HL-60/S4 (cell line): ENCODE data around the gene ZNHIT2.

Experiments
- in situ Hi-C: fragments of 300-500 bp; cut with MboI; formaldehyde crosslinking; loops from 2 replicates; pipeline ENCODE4 v1.14.3; 2022; ENCODE audit warnings: low sequenced_read_pairs

ZNHIT2 gene

GRCh38 chr11:65121447-65121864 lies 4.0 kb upstream of the ZNHIT2 start:
- in situ Hi-C loops = no loop called here

- in situ Hi-C loops = no loop called here
Measured at GRCh38 chr11:65120831-65121230, 3.3 kb upstream of the ZNHIT2 start.

GRCh38 chr11:65119670-65119995 lies 2.1 kb upstream of the ZNHIT2 start:
- in situ Hi-C loops = loop anchor here (10.0 kb wide), 1 partner anchor 275 kb away; the partner anchor contains the start of gene CDC42BPG

GRCh38 chr11:65118891-65119669 lies 1.6 kb upstream of the ZNHIT2 start:
- in situ Hi-C loops = loop anchor here (10.0 kb wide), 1 partner anchor 274 kb away; the partner anchor contains the start of gene CDC42BPG

- in situ Hi-C loops = loop anchor here (10.0 kb wide), 1 partner anchor 273 kb away; the partner anchor contains the start of gene CDC42BPG
Measured at GRCh38 chr11:65118097-65118837, 766 bp upstream of the ZNHIT2 start.

- in situ Hi-C loops = loop anchor here (10.0 kb wide), 1 partner anchor 272 kb away; the partner anchor contains the start of gene CDC42BPG
Measured at GRCh38 chr11:65116370-65117205, 913 bp downstream of the ZNHIT2 start.

- in situ Hi-C loops = loop anchor here (10.0 kb wide), 1 partner anchor 271 kb away; the partner anchor contains the start of gene CDC42BPG
Measured at GRCh38 chr11:65115361-65116082, 2.0 kb downstream of the ZNHIT2 start.

- in situ Hi-C loops = loop anchor here (10.0 kb wide), 1 partner anchor 270 kb away; the partner anchor contains the start of gene CDC42BPG
Measured at GRCh38 chr11:65114538-65115171, 2.8 kb downstream of the ZNHIT2 start.

- in situ Hi-C loops = loop anchor here (10.0 kb wide), 1 partner anchor 269 kb away; the partner anchor contains the start of gene CDC42BPG
Measured at GRCh38 chr11:65113839-65114238, 3.7 kb downstream of the ZNHIT2 start.

- in situ Hi-C loops = loop anchor here (10.0 kb wide), 1 partner anchor 269 kb away; the partner anchor contains the start of gene CDC42BPG
Measured at GRCh38 chr11:65113361-65113756, 4.1 kb downstream of the ZNHIT2 start.

- in situ Hi-C loops = loop anchor here (10.0 kb wide), 1 partner anchor 268 kb away; the partner anchor contains the start of gene CDC42BPG
Measured at GRCh38 chr11:65112546-65113360, 4.7 kb downstream of the ZNHIT2 start.

GRCh38 chr11:65111744-65112545 lies 5.6 kb downstream of the ZNHIT2 start, which contains the start of gene TM7SF2:
Gene TM7SF2, plus strand, starts transcription at chr11:65111872. Its CDS starts 144 bp downstream, at chr11:65112016.
- in situ Hi-C loops = loop anchor here (10.0 kb wide), 1 partner anchor 267 kb away; the partner anchor contains the start of gene CDC42BPG

- in situ Hi-C loops = loop anchor here (10.0 kb wide), 1 partner anchor 266 kb away; the partner anchor contains the start of gene CDC42BPG
Measured at GRCh38 chr11:65111159-65111743, 6.2 kb downstream of the ZNHIT2 start.

- in situ Hi-C loops = loop anchor here (10.0 kb wide), 1 partner anchor 266 kb away; the partner anchor contains the start of gene CDC42BPG
Measured at GRCh38 chr11:65110354-65110861, 7.1 kb downstream of the ZNHIT2 start.

GRCh38 chr11:65109231-65110198 lies 8.0 kb downstream of the ZNHIT2 start:
- in situ Hi-C loops = loop anchor here (10.0 kb wide), 1 partner anchor 265 kb away; the partner anchor contains the start of gene CDC42BPG
